Heart right ventricle (tissue), 16 donors: ENCODE results near the gene KMT2E. TPM values are rescaled to one million over a fixed set of nuclear protein-coding genes. Genes with fewer than 3 reads are reported as not detected.

Experiments
- ATAC-seq, 8 donors: fragments of 200-7000 bp; cut with Tn5 transposase; one replicate each; pipeline ENCODE4 v1.9.1; 2020; ENCODE audit warnings: mild to moderate bottlenecking in 8 of 8, moderate library complexity in 8 of 8, moderate number of reproducible peaks in 1 of 8
- DNase-seq, 2 donors: peaks; one replicate each; pipeline ENCODE4 v3.0.0-alpha.2; 2020
- H3K27ac ChIP-seq, 10 donors: fragments of 200-600 bp; sonication (generic) in 2 of 10; one replicate each; pipeline versions ENCODE4 v1.5.0 to v1.8.0; 2020 to 2022; ENCODE audit warnings: mild to moderate bottlenecking in 3 of 10
- H3K27me3 ChIP-seq, 7 donors: fragments of 200-600 bp; one replicate each; pipeline ENCODE4 v1.8.0; 2021 to 2022; ENCODE audit warnings: mild to moderate bottlenecking in 2 of 7
- H3K36me3 ChIP-seq, 9 donors: fragments of 200-600 bp; sonication (generic) in 1 of 9; one replicate each; pipeline versions ENCODE4 v1.5.0 to v1.8.0; 2020 to 2022; ENCODE audit warnings: mild to moderate bottlenecking in 2 of 9
- H3K4me1 ChIP-seq, 9 donors: fragments of 200-600 bp; sonication (generic) in 1 of 9; one replicate each; pipeline versions ENCODE4 v1.5.0 to v1.8.0; 2020 to 2022; ENCODE audit warnings: mild to moderate bottlenecking in 4 of 9
- H3K4me3 ChIP-seq, 10 donors: fragments of 200-600 bp; sonication (generic) in 2 of 10; one replicate each; pipeline versions ENCODE4 v1.5.0 to v1.8.0; 2020 to 2022; ENCODE audit warnings: mild to moderate bottlenecking in 7 of 10, moderate library complexity in 2 of 10
- H3K9me3 ChIP-seq, 11 donors: fragments of 200-600 bp in 10 of 11; sonication (generic) in 2 of 11; one replicate each; pipeline versions ENCODE4 v1.5.0 to v1.8.0; 2013 to 2022; ENCODE audit warnings: mild to moderate bottlenecking in 2 of 11, control low read depth in 1 of 11, moderate library complexity in 1 of 11
- WGBS, 2 donors: extraction: QIAGEN DNeasy Blood & Tissue Kit; methylation state at CpG; one replicate each; pipeline ENCODE4 v1.1.7; 2013; ENCODE audit warnings: inconsistent platforms in 1 of 2; 5-methylcytosine and 5-hydroxymethylcytosine counted together
- intact Hi-C, 10 donors: fragments of 100-400 bp; cut with DNase I; formaldehyde crosslinking; loops; one replicate each; pipeline versions ENCODE4 v1.11.1 to v1.14.2; 2022
- polyA plus RNA-seq, 2 donors: library from polyadenylated mRNA; stranded (reverse); fragments of 200-250 nt; gene quantifications; one replicate each; pipeline ENCODE4 v1.2.3, GENCODE V29; 2013
- total RNA-seq, 10 donors: library from RNA; stranded (reverse); fragmentation: NEBNext Ultra II Directional in 3 of 10; extraction: Animal tissue kit (Norgen Biotek cat#: 25700) in 3 of 10; gene quantifications; one replicate each; pipeline versions ENCODE4 v1.2.1 to v1.2.4, GENCODE V29; 2021 to 2023
- TF ChIP-seq, protein P1 (sequence below), 9 donors: fragments of 200-600 bp; sonication (generic) in 2 of 9; IDR thresholded peaks; one replicate each; pipeline versions ENCODE4 v1.5.0 to v1.8.0; 2021 to 2022; ENCODE audit warnings: antibody characterized with exemption in 9 of 9, mild to moderate bottlenecking in 5 of 9, moderate library complexity in 1 of 9
- donor health status: Arrhythmogenic right ventricular cardiomyopathy.
- donor health status: ischemic (EF 13 %, LVEDD 7.1; RV severe dilation, severe dysfunction).
- donor health status: healthy with polysubstance abuse.
- donor health status: DM: no; HTN: yes; CAD: no.
- donor health status: DM: no; HTN: no; CAD: no.
- donor health status: ischemic (EF 25% LVEDD 6.9; RV normal size, moderate dysfunction).
- donor health status: ischemic (EF 25% LVEDD 5.7; RV mildly dilated, moderate dysfunction).
- donor health status: healthy.
- donor health status: DM: yes; HTN: yes; CAD: no.
- donor health status: Ischemic cardiomyopathy.
- donor health status: ischemic (EF 35%, LVEDD 5.7; RV mildly dilated, moderate dysfunction).
- donor health status: nonischemic (EF 11% LVEDD 7.7; RV severe dilation, severe dysfunction).
- donor health status: DM: yes; HTN: yes; CAD: no.
- donor health status: PGD.
- donor health status: ischemic (EF 29% LVEDD 5.4; RV normal size, mild dysfunction).
- donor health status: nonischemic (EF 23%, LVEDD 6.1; RV moderate dilation, normal function).

KMT2E gene
- total and polyA plus RNA-seq, 12 donors: 9.4 to 53.3 (median 46.2) TPM

DNA sequence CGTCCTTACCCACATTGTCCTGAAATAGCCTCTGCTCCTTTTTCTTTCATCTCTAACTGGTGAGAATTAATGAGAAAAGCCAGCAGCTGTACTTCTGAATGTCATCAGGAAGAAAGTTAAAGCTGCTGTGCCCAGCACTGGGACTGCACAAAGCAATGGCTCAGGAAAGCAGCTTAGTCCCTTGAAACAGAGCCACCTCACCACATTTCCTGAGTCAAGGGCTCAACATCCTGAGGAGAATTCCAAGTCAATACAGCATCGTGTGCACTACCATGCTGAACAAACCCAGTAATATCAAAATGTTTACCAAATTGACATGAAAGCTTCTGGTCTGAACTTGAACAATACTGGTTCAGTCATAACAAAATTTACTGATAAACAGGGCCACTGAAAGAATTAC is 140.1 kb downstream of the KMT2E start:
- Histone ChIP-seq H3K27me3 (no peaks in the 10 kb centered on the region), H3K9me3 (no peaks in the 10 kb centered on the region), H3K36me3 (peaks cover 0 to 31% (median 0%) of the 10 kb centered on the region in 9 donors), H3K27ac (peak overlapping the region in 2 of 10 donors; percentile 11 to 52), H3K4me1 (peaks cover 0 to 20% (median 14%) of the 10 kb centered on the region in 9 donors), H3K4me3 (no peak overlapping the region)
- DNase-seq: no peak
- ATAC-seq: peak in 5 of 8 donors; percentile 9 to 64 (median 57)
- WGBS, 2 donors: 29 to 42% methylated on average over 2 of the region's 2 CpGs
- TF ChIP-seq, protein P1, sequence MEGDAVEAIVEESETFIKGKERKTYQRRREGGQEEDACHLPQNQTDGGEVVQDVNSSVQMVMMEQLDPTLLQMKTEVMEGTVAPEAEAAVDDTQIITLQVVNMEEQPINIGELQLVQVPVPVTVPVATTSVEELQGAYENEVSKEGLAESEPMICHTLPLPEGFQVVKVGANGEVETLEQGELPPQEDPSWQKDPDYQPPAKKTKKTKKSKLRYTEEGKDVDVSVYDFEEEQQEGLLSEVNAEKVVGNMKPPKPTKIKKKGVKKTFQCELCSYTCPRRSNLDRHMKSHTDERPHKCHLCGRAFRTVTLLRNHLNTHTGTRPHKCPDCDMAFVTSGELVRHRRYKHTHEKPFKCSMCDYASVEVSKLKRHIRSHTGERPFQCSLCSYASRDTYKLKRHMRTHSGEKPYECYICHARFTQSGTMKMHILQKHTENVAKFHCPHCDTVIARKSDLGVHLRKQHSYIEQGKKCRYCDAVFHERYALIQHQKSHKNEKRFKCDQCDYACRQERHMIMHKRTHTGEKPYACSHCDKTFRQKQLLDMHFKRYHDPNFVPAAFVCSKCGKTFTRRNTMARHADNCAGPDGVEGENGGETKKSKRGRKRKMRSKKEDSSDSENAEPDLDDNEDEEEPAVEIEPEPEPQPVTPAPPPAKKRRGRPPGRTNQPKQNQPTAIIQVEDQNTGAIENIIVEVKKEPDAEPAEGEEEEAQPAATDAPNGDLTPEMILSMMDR (IDR thresholded peaks at IDR 0.05): no peak
- intact Hi-C loops: loop anchor here in 6 of 10 donors (5.0 to 10.0 kb wide), 6 partner anchors 171 to 331 kb away; no protein-coding TSS in a partner anchor

- intact Hi-C loops: loop anchor here in 5 of 10 donors (10.0 kb wide), 4 partner anchors 168 to 328 kb away; no protein-coding TSS in a partner anchor
- Histone ChIP-seq H3K4me1 (peaks cover 0 to 20% (median 14%) of the 10 kb centered on the region in 9 donors), H3K36me3 (peaks cover 0 to 42% (median 0%) of the 10 kb centered on the region in 9 donors), H3K27me3 (no peaks in the 10 kb centered on the region), H3K9me3 (no peaks in the 10 kb centered on the region), H3K27ac (no peak overlapping the region), H3K4me3 (no peak overlapping the region)
- ATAC-seq (no peak), DNase-seq (no peak)
- TF ChIP-seq, protein P1 (IDR thresholded peaks at IDR 0.05): no peak
- WGBS, 2 donors: 91 to 95% methylated on average over 2 of the region's 2 CpGs
These were observed 142.7 kb downstream of the KMT2E start for GRCh38 chr7:105156731-105157130.

GRCh38 chr7:105157278-105157677 is 143.3 kb downstream of the KMT2E start:
- no peak overlapping the region for H3K4me3 ChIP-seq
- no peaks in the 10 kb centered on the region for H3K27me3 ChIP-seq
- TF ChIP-seq, protein P1 (IDR thresholded peaks at IDR 0.05): no peak
- H3K36me3 ChIP-seq: peaks cover 0 to 42% (median 0%) of the 10 kb centered on the region in 9 donors
- H3K4me1 ChIP-seq: peaks cover 0 to 20% (median 14%) of the 10 kb centered on the region in 9 donors
- intact Hi-C loops: loop anchor here in 5 of 10 donors (10.0 kb wide), 4 partner anchors 168 to 328 kb away; no protein-coding TSS in a partner anchor
- no peak overlapping the region for H3K27ac ChIP-seq
- 96 to 99% methylated on average over 3 of the region's 3 CpGs for WGBS, 2 donors
- no peak for DNase-seq
- H3K9me3 ChIP-seq: no peaks in the 10 kb centered on the region
- no peak for ATAC-seq

GRCh38 chr7:105161366-105161765 is 147.4 kb downstream of the KMT2E start:
- 90 to 97% methylated on average over 1 of the region's 1 CpG for WGBS, 2 donors
- Histone ChIP-seq H3K4me1 (no peaks in the 10 kb centered on the region), H3K27ac (no peak overlapping the region), H3K4me3 (no peak overlapping the region), H3K36me3 (peaks cover 0 to 73% (median 12%) of the 10 kb centered on the region in 9 donors), H3K27me3 (no peaks in the 10 kb centered on the region), H3K9me3 (no peaks in the 10 kb centered on the region)
- ATAC-seq: no peak
- TF ChIP-seq, protein P1 (IDR thresholded peaks at IDR 0.05): no peak
- no peak for DNase-seq
- intact Hi-C loops: loop anchor here in 1 of 10 donors (10.0 kb wide), 1 partner anchor 103 kb away; no protein-coding TSS in a partner anchor
